Mesenchymal stem cell (in vitro differentiated cells and primary cell): ENCODE results near the gene ATAD1.
"Not testable (repeated sequence)": the region's sequence is repeated elsewhere in the genome, so short reads cannot be mapped to it uniquely, and the experiment has no call there.

Experiments used
- DNase-seq: peaks from one replicate; pipeline ENCODE4 v3.0.0-alpha.2; 2013
- H2AFZ ChIP-seq: one replicate; pipeline ENCODE4 v1.6.1; 2013; ENCODE audit warnings: low read depth, mild to moderate bottlenecking, control low read depth, inconsistent platforms, low read length, moderate library complexity
- H2AK5ac ChIP-seq: 2 replicates; pipeline ENCODE4 v1.6.1; 2013; ENCODE audit warnings: low read length, moderate library complexity, mild to moderate bottlenecking, inconsistent platforms; ENCODE audit not compliant: severe bottlenecking
- H2BK120ac ChIP-seq: one replicate; pipeline ENCODE4 v1.6.1; 2013; ENCODE audit warnings: low read depth, mild to moderate bottlenecking, inconsistent platforms, low read length, moderate library complexity
- H2BK12ac ChIP-seq, 2 experiments: one replicate each; pipeline ENCODE4 v1.6.1; 2013; ENCODE audit warnings: inconsistent platforms in 2 of 2, low read length in 2 of 2, mild to moderate bottlenecking in 2 of 2, moderate library complexity in 2 of 2, control low read depth in 1 of 2
- H2BK15ac ChIP-seq: one replicate; pipeline ENCODE4 v1.6.1; 2013; ENCODE audit warnings: mild to moderate bottlenecking, low read depth, inconsistent platforms; ENCODE audit not compliant: poor library complexity, severe bottlenecking
- H2BK5ac ChIP-seq: 2 replicates; pipeline ENCODE4 v1.6.1; 2013; ENCODE audit warnings: low read depth, mild to moderate bottlenecking, low read length, control low read depth, inconsistent platforms; ENCODE audit not compliant: poor library complexity, severe bottlenecking
- H3K14ac ChIP-seq, 2 experiments: one replicate each; pipeline ENCODE4 v1.6.1; 2013; ENCODE audit warnings: inconsistent platforms in 2 of 2, low read length in 2 of 2, control low read depth in 1 of 2, mild to moderate bottlenecking in 1 of 2, moderate library complexity in 1 of 2
- H3K18ac ChIP-seq, 2 experiments: one replicate each; pipeline ENCODE4 v1.6.1; 2013; ENCODE audit warnings: inconsistent platforms in 2 of 2, low read length in 2 of 2, control low read depth in 1 of 2, low read depth in 1 of 2, mild to moderate bottlenecking in 1 of 2
- H3K23ac ChIP-seq, 2 experiments: one replicate each; pipeline ENCODE4 v1.6.1; 2013; ENCODE audit warnings: inconsistent platforms in 2 of 2, low read length in 2 of 2, mild to moderate bottlenecking in 2 of 2, moderate library complexity in 2 of 2, control low read depth in 1 of 2
- H3K27ac ChIP-seq: 2 replicates; pipeline ENCODE4 v1.5.1; 2013; ENCODE audit warnings: mild to moderate bottlenecking, moderate library complexity, low read length, control low read depth, inconsistent platforms; ENCODE audit not compliant: poor library complexity, severe bottlenecking
- H3K27me3 ChIP-seq, 2 experiments: 2 replicates each; pipeline versions ENCODE4 v1.6.1 to v1.7.0; 2013; ENCODE audit warnings: low read length in 2 of 2, mild to moderate bottlenecking in 2 of 2, moderate library complexity in 2 of 2, control low read depth in 1 of 2, inconsistent platforms in 1 of 2; ENCODE audit not compliant: control insufficient read depth in 1 of 2, insufficient read depth in 1 of 2
- H3K36me3 ChIP-seq, 2 experiments: 2 replicates each; pipeline versions ENCODE4 v1.6.1 to v1.7.0; 2013; ENCODE audit warnings: low read length in 2 of 2, control low read depth in 1 of 2, inconsistent platforms in 1 of 2, low read depth in 1 of 2, mild to moderate bottlenecking in 1 of 2; ENCODE audit not compliant: insufficient read depth in 2 of 2, control insufficient read depth in 1 of 2
- H3K4ac ChIP-seq, 2 experiments: one replicate each; pipeline ENCODE4 v1.6.1; 2013; ENCODE audit warnings: inconsistent platforms in 2 of 2, low read length in 2 of 2, mild to moderate bottlenecking in 2 of 2, moderate library complexity in 2 of 2, control low read depth in 1 of 2, low read depth in 1 of 2
- H3K4me1 ChIP-seq: 2 replicates; pipeline ENCODE4 v1.6.1; 2013; ENCODE audit warnings: low read depth, low read length, control low read depth; ENCODE audit not compliant: control insufficient read depth, insufficient read depth
- H3K4me2 ChIP-seq: 2 replicates; pipeline ENCODE4 v1.6.1; 2013; ENCODE audit warnings: low read length, mild to moderate bottlenecking, inconsistent platforms; ENCODE audit not compliant: poor library complexity, severe bottlenecking
- H3K4me3 ChIP-seq, 2 experiments: 2 replicates each; pipeline versions ENCODE4 v1.5.1 to v1.7.0; 2013; ENCODE audit warnings: low read length in 2 of 2, mild to moderate bottlenecking in 2 of 2, control low read depth in 1 of 2, low read depth in 1 of 2; ENCODE audit not compliant: insufficient read depth in 1 of 2
- H3K79me1 ChIP-seq: replicated peaks from 2 replicates; pipeline ENCODE4 v1.6.1; 2013; ENCODE audit warnings: mild to moderate bottlenecking, control low read depth, low read length, inconsistent platforms; ENCODE audit not compliant: poor library complexity, severe bottlenecking
- H3K9ac ChIP-seq: 2 replicates; pipeline ENCODE4 v1.7.0; 2013; ENCODE audit warnings: mild to moderate bottlenecking, low read length, moderate library complexity
- H3K9me3 ChIP-seq: 2 replicates; pipeline ENCODE4 v1.7.0; 2013; ENCODE audit warnings: mild to moderate bottlenecking, low read length; ENCODE audit not compliant: control insufficient read depth
- H4K8ac ChIP-seq: one replicate; pipeline ENCODE4 v1.6.1; 2013; ENCODE audit warnings: inconsistent platforms, mild to moderate bottlenecking, low read length, moderate library complexity
- H4K91ac ChIP-seq: one replicate; pipeline ENCODE4 v1.6.1; 2013; ENCODE audit warnings: mild to moderate bottlenecking, low read length, inconsistent platforms
- WGBS: methylation state at CpG from one replicate; pipeline ENCODE4 v1.1.7; 2013; ENCODE audit warnings: mixed read lengths; 5-methylcytosine and 5-hydroxymethylcytosine counted together

Gene ATAD1

GRCh38 chr10:87803328-87803727 lies 14.7 kb downstream of the ATAD1 start:
- Histone ChIP-seq H3K14ac (no peak overlapping the region), H3K23ac (no peak overlapping the region), H2BK120ac (no peak overlapping the region), H3K4me3 (no peak overlapping the region), H3K4ac (no peak overlapping the region), H3K18ac (no peak overlapping the region), H3K27me3 (no peaks in the 10 kb centered on the region), H3K36me3 (peaks cover 0 to 66% of the 10 kb centered on the region in 2 experiments), H2AFZ (no peak overlapping the region), H2BK5ac (no peak overlapping the region), H3K9ac (no peak overlapping the region), H3K79me1 (peaks cover 11% of the 10 kb centered on the region), H2AK5ac (no peak overlapping the region), H2BK15ac (no peak overlapping the region), H3K4me1 (no peaks in the 10 kb centered on the region), H3K4me2 (no peak overlapping the region), H2BK12ac (no peak overlapping the region), H4K91ac (no peak overlapping the region), H3K27ac (no peak overlapping the region), H4K8ac (no peak overlapping the region), H3K9me3 (peaks cover 17% of the 10 kb centered on the region)
- DNase-seq = no peak
- over 99% methylated on average over 4 of the region's 4 CpGs for WGBS

- not testable (repeated sequence) for H3K23ac ChIP-seq, H2BK15ac ChIP-seq, H2BK12ac ChIP-seq, H3K18ac ChIP-seq, H2BK5ac ChIP-seq, H4K8ac ChIP-seq, H3K4me1 ChIP-seq, H3K4ac ChIP-seq, H3K4me3 ChIP-seq, H3K27ac ChIP-seq, H3K4me2 ChIP-seq, DNase-seq, H4K91ac ChIP-seq, H3K27me3 ChIP-seq, H3K9ac ChIP-seq, H2BK120ac ChIP-seq, H2AK5ac ChIP-seq, H2AFZ ChIP-seq, H3K14ac ChIP-seq
- Histone ChIP-seq H3K79me1 (peaks cover 22% of the 10 kb centered on the region), H3K9me3 (peaks cover 17% of the 10 kb centered on the region), H3K36me3 (peaks cover 0 to 67% of the 10 kb centered on the region in 2 experiments)
- WGBS = 100% methylated on average over 1 of the region's 1 CpG
Observed at GRCh38 chr10:87801813-87802435, 16.1 kb downstream of the ATAD1 start.

GRCh38 chr10:87799860-87800259 lies 18.2 kb downstream of the ATAD1 start:
- Histone ChIP-seq H4K91ac (no peak overlapping the region), H2AK5ac (no peak overlapping the region), H4K8ac (no peak overlapping the region), H2BK12ac (no peak overlapping the region), H3K4me1 (no peaks in the 10 kb centered on the region), H2BK120ac (no peak overlapping the region), H2AFZ (no peak overlapping the region), H3K4me3 (no peak overlapping the region), H3K9me3 (peaks cover 17% of the 10 kb centered on the region), H3K79me1 (peaks cover 29% of the 10 kb centered on the region), H3K36me3 (peaks cover 0 to 62% of the 10 kb centered on the region in 2 experiments), H3K18ac (no peak overlapping the region), H2BK15ac (no peak overlapping the region), H3K23ac (no peak overlapping the region), H3K27ac (no peak overlapping the region), H3K14ac (no peak overlapping the region), H3K4me2 (no peak overlapping the region), H3K9ac (no peak overlapping the region), H3K27me3 (no peaks in the 10 kb centered on the region), H3K4ac (no peak overlapping the region), H2BK5ac (no peak overlapping the region)
- WGBS = no CpG with 5 or more reads among the region's 1 CpG
- no peak for DNase-seq

DNA sequence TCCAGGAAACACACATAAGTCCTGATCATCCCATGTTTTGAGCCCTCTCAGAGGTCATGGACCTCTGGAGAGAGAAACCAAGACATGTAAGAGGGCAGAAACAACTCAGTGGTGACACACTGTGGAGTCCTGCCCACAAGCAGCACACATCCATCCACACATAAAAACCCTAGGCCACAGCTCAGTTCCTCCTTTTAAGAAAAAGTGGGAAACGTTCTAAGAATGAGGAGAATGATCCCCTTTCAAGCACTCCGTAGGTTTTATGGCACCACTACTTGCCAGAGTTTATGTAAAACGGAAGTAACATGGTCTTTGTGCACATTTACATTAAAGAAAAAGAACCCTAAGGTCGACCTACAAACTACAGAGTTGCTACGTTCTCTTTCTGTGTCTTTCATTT lies 19.9 kb downstream of the ATAD1 start:
- Histone ChIP-seq H2AFZ (no peak overlapping the region), H3K9me3 (peaks cover 17% of the 10 kb centered on the region), H2BK12ac (no peak overlapping the region), H3K36me3 (peaks cover 0 to 54% of the 10 kb centered on the region in 2 experiments), H3K27ac (no peak overlapping the region), H3K27me3 (no peaks in the 10 kb centered on the region), H3K14ac (no peak overlapping the region), H4K91ac (no peak overlapping the region), H3K18ac (no peak overlapping the region), H3K4me2 (no peak overlapping the region), H3K23ac (no peak overlapping the region), H4K8ac (no peak overlapping the region), H3K4me3 (no peak overlapping the region), H3K4me1 (no peaks in the 10 kb centered on the region), H2BK120ac (no peak overlapping the region), H3K4ac (no peak overlapping the region), H2BK5ac (no peak overlapping the region), H3K9ac (no peak overlapping the region), H3K79me1 (peaks cover 26% of the 10 kb centered on the region), H2AK5ac (no peak overlapping the region), H2BK15ac (no peak overlapping the region)
- 84% methylated on average over 3 of the region's 5 CpGs for WGBS
- DNase-seq = no peak
